NCI-H187 (cell line): ENCODE data around the gene ATP2C1.
"Not testable (repeated sequence)": the region's sequence is repeated elsewhere in the genome, so short reads cannot be mapped to it uniquely, and the experiment has no call there.

Experiments
- DNase-seq, 2 experiments: peaks; one replicate each; lab custom pipeline; 2025; lab: John Stamatoyannopoulos, UW

The ATP2C1 gene

GRCh38 chr3:130934442-130935089 lies 40.7 kb downstream of the ATP2C1 start:
- DNase-seq, result no peak

GRCh38 chr3:130935761-130936492 lies 42.0 kb downstream of the ATP2C1 start:
- DNase-seq, result no peak

DNA sequence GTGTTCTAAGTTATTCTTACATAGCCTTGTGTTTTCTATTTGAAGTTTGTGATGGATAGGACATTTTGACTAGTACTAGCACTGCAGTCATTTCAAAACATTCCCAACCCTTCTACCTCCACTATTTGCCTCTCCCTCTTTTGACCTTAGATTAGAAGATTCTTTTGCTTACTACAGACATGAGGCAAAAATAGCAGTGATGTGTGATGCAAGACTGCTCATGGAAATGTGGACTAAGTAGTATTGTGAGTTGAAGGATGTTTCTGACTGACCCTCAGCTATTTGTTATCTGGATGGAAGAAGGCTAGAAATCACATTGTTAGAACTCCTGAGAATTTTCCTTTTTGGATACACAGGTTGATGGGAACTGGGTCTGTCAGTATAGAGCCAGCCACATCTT lies 45.9 kb downstream of the ATP2C1 start:
- DNase-seq, result no peak

DNA sequence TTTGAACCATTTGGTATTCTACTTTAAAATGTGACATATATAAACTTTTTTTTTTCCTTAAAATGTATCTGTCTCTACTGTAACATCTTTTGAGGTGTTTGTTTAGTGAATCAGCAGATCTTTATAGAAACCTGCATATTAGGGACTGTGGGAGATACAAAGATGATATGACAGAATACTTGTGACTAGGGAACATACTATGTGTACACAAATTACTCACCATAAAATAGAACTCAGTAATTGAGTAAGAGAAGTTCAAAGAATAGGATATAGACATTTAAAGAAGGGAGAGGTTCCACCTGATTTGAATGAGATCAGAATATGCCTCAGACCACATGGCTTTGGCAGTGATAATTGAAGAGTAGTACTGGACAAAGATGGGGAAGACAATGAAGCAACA lies 47.9 kb downstream of the ATP2C1 start:
- no peak for DNase-seq

DNA sequence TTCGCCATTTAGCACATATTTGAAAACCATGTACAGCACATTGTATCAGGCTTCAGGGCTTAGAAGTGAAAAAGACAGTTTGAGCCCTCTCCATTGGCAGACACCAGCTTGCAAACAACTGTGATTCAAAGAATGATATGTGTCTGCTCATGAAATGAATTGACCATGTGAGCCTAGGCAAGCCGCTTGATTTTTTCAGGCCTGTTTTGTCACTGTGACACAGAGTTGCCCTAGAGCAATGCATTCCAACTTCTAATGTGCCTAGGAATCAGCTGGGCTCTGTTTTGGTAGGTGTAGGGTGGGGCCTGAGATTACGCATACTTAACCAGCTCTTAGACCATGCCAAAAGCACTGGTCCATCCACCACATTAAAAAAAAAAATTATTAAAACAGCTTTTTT lies 53.0 kb downstream of the ATP2C1 start:
- no peak for DNase-seq

DNA sequence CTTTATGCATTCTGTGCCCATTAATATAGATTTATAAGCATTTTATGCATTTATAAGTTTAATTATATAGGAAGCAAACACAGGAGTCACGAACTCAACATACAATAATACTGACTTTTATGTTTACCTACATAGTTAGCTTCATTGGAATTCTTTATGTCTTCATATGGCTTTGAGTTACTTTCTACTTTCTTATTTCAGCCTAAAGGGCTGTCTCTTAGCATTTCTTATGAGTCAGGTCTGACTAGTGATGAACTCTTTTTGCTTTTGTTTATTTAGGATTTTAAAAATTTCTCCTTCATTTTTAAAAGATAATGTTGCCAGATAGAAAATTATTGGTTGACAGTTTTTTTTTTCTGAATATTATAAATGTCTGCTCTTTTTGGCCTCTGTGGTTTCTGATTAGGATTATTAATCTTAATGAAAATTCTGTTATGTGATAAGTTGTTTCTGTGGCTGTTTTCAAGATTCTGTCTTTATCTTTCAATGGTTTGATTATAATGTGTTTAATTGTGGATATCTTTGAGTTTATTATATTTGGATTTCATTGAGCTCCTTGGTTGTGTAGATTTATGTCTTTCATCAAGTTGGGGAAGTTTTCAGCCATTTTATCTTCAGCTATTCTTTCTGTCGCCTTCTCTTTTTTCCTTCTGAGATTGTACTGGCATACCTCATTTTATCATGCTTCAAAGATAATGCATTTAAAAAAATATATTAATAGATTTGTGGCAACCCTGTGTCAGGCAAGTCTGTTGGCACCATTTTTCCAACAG lies 54.3 kb downstream of the ATP2C1 start:
- DNase-seq, result no peak

DNA sequence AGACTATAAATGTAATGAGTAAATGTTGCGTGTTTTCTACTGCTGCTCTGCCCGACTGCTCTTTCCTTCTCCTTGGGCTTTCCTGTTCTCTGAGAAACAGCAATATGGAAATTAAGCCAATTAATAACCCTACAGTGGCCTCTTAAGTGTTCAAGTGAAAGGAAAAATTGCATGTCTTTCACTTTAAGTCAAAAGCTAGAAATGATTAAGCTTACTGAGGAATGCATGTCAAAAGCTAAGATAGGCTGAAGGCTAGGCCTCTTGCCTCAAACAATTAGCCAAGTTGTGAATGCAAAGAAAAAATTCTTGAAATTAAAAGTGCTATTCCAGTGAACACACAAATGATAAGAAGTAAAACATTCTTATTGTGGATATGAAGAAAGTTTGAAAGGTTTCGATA lies 55.0 kb downstream of the ATP2C1 start:
- DNase-seq, result no peak

DNA sequence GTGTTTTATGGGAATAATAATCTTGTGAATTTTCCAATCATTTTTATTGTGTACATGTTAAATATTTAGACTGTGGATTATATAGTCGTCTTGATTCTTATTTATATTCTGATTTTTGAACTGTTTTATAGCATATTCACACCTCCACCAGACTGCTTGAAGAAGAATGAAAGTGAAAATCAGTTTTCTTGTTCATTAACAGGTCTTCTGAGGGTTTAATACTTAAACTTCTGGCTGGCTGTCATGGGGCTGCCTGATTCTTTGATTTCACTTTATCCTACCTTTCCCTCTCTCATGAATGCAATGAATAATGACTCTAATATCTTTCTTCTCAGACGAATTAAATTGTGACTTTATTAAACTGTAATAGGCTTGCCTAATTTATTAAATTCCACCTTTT lies 56.2 kb downstream of the ATP2C1 start:
- no peak for DNase-seq

- DNase-seq, result no peak
Measured at GRCh38 chr3:130950641-130951040, 56.8 kb downstream of the ATP2C1 start.

GRCh38 chr3:130955481-130955880 lies 61.6 kb downstream of the ATP2C1 start:
- no peak for DNase-seq

DNA sequence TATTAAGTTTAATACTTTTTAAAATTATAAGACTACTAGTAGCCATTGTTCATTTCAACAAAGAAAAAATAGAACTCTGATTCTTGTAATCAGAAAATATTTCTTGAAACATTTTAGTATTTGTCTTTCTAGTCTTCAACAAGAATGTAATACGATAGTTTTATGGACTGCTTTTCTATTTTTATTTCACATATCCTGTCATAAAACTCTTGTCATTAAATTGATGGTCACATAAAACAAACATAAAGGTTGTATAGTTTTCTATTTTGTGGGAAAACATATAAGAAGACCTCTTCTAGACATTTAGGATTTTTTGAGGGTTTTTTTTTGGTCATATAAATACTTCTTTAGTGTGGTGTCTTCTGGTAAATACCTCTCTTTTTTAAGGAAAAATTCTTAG lies 62.4 kb downstream of the ATP2C1 start:
- no peak for DNase-seq

DNA sequence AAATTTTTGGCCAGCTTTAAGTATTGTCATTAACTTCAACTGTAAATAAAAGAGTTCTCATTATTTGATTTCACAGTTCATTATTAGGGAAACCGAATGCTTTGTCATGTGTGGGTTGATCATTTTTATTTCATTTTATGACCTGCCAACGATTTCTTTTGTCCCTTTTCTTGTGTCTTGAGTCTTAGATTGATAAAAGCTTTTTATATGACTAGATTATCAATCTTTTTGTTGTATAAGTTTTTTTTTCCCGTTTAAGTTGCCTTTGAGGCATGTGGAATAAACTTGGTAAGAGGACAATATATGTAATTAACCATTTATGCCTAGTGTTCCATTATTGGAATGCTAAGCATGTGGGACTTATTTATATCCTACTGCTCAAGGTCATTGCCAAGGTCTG lies 62.8 kb downstream of the ATP2C1 start:
- DNase-seq, result no peak

DNA sequence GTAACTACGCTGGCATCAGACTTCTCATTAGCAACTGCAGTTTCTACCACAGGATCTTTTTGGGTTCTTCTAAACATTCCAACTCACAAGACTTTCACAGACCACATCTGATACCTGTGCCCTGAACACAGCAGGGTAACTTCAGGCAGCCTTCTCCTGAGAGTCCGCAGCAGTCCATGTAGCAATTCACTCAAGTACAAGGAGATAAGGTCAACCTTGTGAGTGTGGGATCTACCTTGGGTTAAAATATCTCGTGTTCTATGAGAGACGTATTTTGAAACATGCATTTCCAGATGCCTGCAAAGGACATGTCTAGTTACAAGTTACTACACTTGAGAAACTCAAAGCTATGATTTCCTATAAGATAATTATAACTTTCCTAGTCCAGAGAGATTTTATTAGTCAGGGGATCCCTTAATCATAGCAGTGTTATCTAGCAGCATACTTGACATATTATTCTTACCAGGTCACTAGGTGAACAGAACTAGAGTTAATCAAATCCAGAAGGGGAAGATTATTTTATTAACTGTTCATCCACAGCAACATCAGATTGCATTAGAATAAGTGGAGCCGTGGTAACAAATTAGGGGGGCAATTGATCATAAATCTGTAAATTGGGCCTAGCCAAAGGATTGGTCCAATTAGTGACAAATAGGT lies 66.4 kb downstream of the ATP2C1 start:
- DNase-seq, result no peak

DNA sequence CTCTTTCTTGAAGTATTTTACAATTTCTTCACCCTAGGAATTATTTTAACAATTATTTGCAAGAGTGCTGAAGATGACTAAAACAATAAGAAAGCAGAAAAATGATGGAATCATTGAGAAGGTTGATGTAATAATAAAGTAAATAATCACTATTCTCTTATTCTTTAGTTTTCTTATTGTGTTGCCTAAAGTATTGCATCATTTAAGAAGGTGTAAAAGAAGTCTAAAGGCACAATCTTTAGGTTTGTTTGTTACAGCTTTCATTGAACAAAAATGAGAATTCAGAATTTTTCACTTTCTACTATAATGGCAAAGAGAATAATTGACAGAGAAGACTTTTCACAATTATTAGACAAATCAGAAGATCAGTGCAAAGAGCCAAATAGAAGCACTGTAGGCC lies 67.6 kb downstream of the ATP2C1 start:
- no peak for DNase-seq

DNA sequence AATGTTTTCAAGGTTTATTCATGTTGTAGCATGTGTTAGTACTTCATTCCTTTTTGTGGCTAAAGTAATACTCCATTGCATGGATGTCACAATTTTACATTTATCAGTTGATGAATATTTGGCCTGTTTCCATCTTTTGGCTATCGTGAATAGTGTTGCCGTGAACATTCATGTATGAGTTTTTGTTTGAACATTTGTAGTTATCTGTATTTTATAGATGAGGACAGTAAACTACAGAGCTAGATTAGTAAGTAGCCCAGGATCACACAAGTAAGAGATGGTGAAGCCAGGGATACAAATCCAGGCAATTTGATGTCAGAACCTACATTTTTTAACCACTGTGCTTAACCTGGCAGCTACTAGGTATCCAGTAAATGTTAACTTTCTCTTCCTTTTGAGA lies 69.6 kb downstream of the ATP2C1 start:
- DNase-seq, result no peak

DNA sequence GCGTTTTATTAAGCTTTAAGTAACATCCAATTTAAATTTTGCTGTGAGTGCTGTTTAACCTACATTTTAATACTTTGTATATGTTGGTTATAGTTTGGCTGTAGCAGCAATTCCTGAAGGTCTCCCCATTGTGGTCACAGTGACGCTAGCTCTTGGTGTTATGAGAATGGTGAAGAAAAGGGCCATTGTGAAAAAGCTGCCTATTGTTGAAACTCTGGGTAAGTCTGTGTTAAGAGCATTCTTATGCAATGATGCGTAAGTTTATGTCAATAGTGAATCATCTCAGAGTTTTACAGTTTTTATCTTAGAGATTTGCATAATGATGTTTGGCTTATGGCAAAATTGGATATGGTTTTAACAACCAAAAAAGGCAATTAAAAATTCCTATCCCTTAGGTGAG lies 70.0 kb downstream of the ATP2C1 start:
- no peak for DNase-seq

DNA sequence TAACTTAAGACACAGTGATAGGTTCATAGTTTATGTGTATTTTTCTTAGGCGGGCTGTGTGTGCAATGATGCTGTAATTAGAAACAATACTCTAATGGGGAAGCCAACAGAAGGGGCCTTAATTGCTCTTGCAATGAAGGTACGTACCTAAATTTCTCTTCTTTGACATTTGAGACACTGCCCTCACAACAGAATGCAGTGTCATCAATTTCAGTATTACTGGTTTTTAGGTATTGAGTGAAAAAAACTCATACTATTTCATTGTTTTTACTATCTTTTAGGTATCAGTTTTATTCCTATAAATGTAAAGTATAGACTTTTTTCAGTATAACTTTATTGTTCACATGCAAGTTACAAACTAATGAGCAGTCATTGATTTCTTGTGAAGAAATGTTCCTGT lies 73.4 kb downstream of the ATP2C1 start:
- DNase-seq, result no peak

- DNase-seq, result no peak
Measured at GRCh38 chr3:130968221-130968620, 74.3 kb downstream of the ATP2C1 start.

DNA sequence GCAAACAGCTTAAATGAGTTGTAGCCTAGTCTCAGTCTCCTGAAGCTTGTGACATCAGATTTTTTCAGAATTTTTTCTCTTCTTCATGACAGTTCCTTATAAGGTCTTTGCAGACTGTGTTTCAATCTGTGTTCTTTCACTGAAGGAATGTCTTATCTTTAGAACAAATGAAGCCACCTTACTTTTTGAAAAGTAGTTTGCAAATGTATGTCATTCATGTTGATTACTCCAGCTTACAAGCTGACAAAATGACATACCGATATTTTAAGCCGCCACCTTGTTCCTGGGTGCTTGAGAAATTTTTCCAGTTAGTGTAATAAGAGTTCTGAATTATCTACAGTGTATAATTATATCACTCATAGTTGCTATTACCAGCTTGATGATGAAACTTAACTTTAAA lies 75.7 kb downstream of the ATP2C1 start:
- no peak for DNase-seq

DNA sequence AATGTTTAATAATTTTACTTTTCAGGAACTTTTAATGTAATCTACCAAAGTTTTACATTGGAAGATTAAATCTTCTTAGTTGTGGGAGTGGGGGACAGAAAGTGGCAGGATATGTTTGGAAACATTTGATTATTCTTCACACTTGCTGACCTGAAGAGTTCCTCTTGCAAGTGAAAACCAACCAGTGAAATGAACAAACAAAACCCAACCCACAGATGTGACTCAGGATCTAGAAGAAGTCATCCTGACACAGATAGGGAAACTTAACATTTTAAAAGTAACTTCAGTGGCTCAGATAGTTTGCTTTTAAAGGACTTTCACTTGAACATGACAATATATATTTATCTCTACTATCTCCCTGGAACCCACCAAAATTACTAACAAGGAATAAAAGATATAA lies 77.3 kb downstream of the ATP2C1 start:
- no peak for DNase-seq

DNA sequence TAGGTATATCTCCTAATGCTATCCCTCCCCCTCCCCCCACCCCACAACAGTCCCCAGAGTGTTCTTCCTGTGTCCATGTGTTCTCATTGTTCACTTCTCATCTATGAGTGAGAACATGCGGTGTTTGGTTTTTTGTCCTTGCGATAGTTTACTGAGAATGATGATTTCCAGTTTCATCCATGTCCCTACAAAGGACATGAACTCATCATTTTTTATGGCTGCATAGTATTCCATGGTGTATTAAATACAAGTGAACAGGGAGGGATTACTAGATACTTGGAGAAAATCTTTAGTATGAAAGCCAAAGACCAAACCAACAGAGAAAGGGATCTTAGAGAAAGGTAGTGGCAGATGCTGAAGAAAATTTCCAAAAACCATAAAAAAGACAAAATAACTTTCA lies 78.7 kb downstream of the ATP2C1 start:
- not testable (repeated sequence) for DNase-seq

DNA sequence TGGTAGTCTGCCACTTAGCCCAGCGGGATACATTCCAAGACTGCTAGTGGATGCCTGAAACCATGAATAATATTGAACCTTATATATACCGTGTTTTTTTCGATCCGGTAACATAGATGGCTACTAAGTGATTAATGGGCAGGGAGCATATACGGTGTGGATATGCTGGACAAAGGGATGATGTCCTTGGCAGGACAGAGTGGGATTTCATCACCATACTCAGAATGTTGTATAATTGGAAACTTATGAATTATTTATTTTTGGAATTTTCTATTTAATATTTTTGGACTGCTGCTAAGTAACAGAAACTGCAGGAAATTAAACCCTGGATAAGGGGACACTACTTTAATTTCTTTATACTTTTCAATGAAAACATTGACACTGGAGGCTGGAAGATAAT lies 79.5 kb downstream of the ATP2C1 start:
- no peak for DNase-seq

- DNase-seq, result no peak
Measured at GRCh38 chr3:130974201-130974600, 80.3 kb downstream of the ATP2C1 start.
